HG03460 (cell line): ENCODE results near the gene PRRC2B.
"Not testable (repeated sequence)": the region's sequence is repeated elsewhere in the genome, so short reads cannot be mapped to it uniquely, and the experiment has no call there.

Experiments used
- ATAC-seq: cut with Tn5 transposase; IDR thresholded peaks from one replicate; pipeline ENCODE4 v1.9.1; 2021; ENCODE audit not compliant: unreplicated experiment

Gene PRRC2B

GRCh38 chr9:131505012-131505411, 111.1 kb downstream of the PRRC2B start:
- ATAC-seq = no peak

GRCh38 chr9:131511416-131511815, 117.5 kb downstream of the PRRC2B start:
- ATAC-seq = no peak

- no peak for ATAC-seq
These were observed 118.0 kb downstream of the PRRC2B start for GRCh38 chr9:131511880-131512279.

- no peak for ATAC-seq
These were observed 119.3 kb downstream of the PRRC2B start for GRCh38 chr9:131513177-131513576.

GRCh38 chr9:131515559-131516031, 121.7 kb downstream of the PRRC2B start:
- not testable (repeated sequence) for ATAC-seq

GRCh38 chr9:131516100-131516499, 122.2 kb downstream of the PRRC2B start:
- no peak for ATAC-seq

GRCh38 chr9:131516930-131517329, 123.0 kb downstream of the PRRC2B start:
- no peak for ATAC-seq

GRCh38 chr9:131517761-131518190, 123.9 kb downstream of the PRRC2B start:
- no peak for ATAC-seq

GRCh38 chr9:131518553-131518952, 124.7 kb downstream of the PRRC2B start:
- ATAC-seq = no peak

- ATAC-seq = no peak
These were observed 126.6 kb downstream of the PRRC2B start for GRCh38 chr9:131520503-131520902.

- no peak for ATAC-seq
These were observed 127.3 kb downstream of the PRRC2B start for GRCh38 chr9:131521203-131521602.

- no peak for ATAC-seq
These were observed 127.9 kb downstream of the PRRC2B start for GRCh38 chr9:131521822-131522221.

- no peak for ATAC-seq
These were observed 128.6 kb downstream of the PRRC2B start for GRCh38 chr9:131522257-131523085.

- ATAC-seq = no peak
These were observed 129.2 kb downstream of the PRRC2B start for GRCh38 chr9:131523086-131523388.

- no peak for ATAC-seq
These were observed 129.9 kb downstream of the PRRC2B start for GRCh38 chr9:131523451-131524435.

GRCh38 chr9:131524665-131525315, 130.9 kb downstream of the PRRC2B start:
- no peak for ATAC-seq

GRCh38 chr9:131525643-131526565, 132.0 kb downstream of the PRRC2B start:
- no peak for ATAC-seq

GRCh38 chr9:131528186-131528585, 134.3 kb downstream of the PRRC2B start:
- no peak for ATAC-seq

GRCh38 chr9:131528886-131529505, 135.1 kb downstream of the PRRC2B start:
- no peak for ATAC-seq
